Type B pancreatic cell (in vitro differentiated cells): ENCODE measurements around the gene TUBB1. TPM values are rescaled to one million over a fixed set of nuclear protein-coding genes. Genes with fewer than 3 reads are reported as not detected.

Experiments used
- total RNA-seq: library from RNA; stranded (reverse); gene quantifications from 2 replicates; pipeline ENCODE4 v1.2.1, GENCODE V29; 2021; ENCODE audit warnings: low replicate concordance

TUBB1 gene
- total RNA-seq, 1 donor from 2014 or later, result 0.46 TPM

Other genes with a start within 250 kb of the TUBB1 start
- gene GNAS-AS1, start 168.5 kb upstream of the TUBB1 start, total RNA-seq, result 1.7 and 6.1 TPM in 2 replicates
- 1,005 and 1,406 TPM in 2 replicates for gene GNAS, start 166.7 kb upstream of the TUBB1 start, total RNA-seq
- gene NELFCD, start 38.2 kb upstream of the TUBB1 start, total RNA-seq, result 73.0 and 110 TPM in 2 replicates
- 71.9 and 75.9 TPM in 2 replicates for gene CTSZ, start 12.2 kb upstream of the TUBB1 start, total RNA-seq
- 75.6 and 81.8 TPM in 2 replicates for gene ATP5F1E, start 12.9 kb downstream of the TUBB1 start, total RNA-seq
- gene PRELID3B, start 23.4 kb downstream of the TUBB1 start, total RNA-seq, result 45.9 and 54.9 TPM in 2 replicates
- not detected in 2 replicates for gene ZNF831, start 144.4 kb downstream of the TUBB1 start, total RNA-seq